ENCODE results near the gene MFSD2B.
"Not testable (repeated sequence)": the region's sequence is repeated elsewhere in the genome, so short reads cannot be mapped to it uniquely, and the experiment has no call there.

MFSD2B gene

GRCh38 chr2:24012521-24013188 is 2.8 kb downstream of the MFSD2B start:
- Mint-ChIP-seq H3K27me3 (peaks cover 31 to 45% of the 10 kb centered on the region in 2 donors), H3K36me3 (ENCODE audit: insufficient read depth) (no peaks in the 10 kb centered on the region), H3K4me3 (no peak overlapping the region), H3K4me1 (ENCODE audit: low read depth in 2 of 2) (peaks cover 5 to 7% of the 10 kb centered on the region in 2 donors), H3K9me3 (no peaks in the 10 kb centered on the region), H3K27ac (no peak overlapping the region)
- ATAC-seq (replicated peaks) (no peak), DNase-seq (no peak)

- Mint-ChIP-seq H3K27me3 (peaks cover 31% of the 10 kb centered on the region in 2 donors), H3K27ac (peak overlapping the region in 1 of 2 donors; percentile 3)
- H3K36me3 Mint-ChIP-seq (ENCODE audit: insufficient read depth); ATAC-seq (replicated peaks); H3K9me3 Mint-ChIP-seq; H3K4me3 Mint-ChIP-seq; DNase-seq; H3K4me1 Mint-ChIP-seq (ENCODE audit: low read depth in 2 of 2): not testable (repeated sequence)
Measured at GRCh38 chr2:24014902-24015301, 5.0 kb downstream of the MFSD2B start.

GRCh38 chr2:24015562-24016375 is 5.9 kb downstream of the MFSD2B start:
- Mint-ChIP-seq H3K27ac (no peak overlapping the region), H3K4me3 (no peak overlapping the region), H3K4me1 (ENCODE audit: low read depth in 2 of 2) (peaks cover 5 to 7% of the 10 kb centered on the region in 2 donors), H3K9me3 (no peaks in the 10 kb centered on the region), H3K27me3 (peaks cover 29 to 31% of the 10 kb centered on the region in 2 donors), H3K36me3 (ENCODE audit: insufficient read depth) (no peaks in the 10 kb centered on the region)
- ATAC-seq (replicated peaks) (no peak), DNase-seq (no peak)

GRCh38 chr2:24016376-24016761 is 6.5 kb downstream of the MFSD2B start:
- no peaks in the 10 kb centered on the region for H3K9me3 Mint-ChIP-seq

GRCh38 chr2:24016853-24017703 is 7.2 kb downstream of the MFSD2B start:
- no peak overlapping the region for H3K27ac Mint-ChIP-seq
- no peaks in the 10 kb centered on the region for H3K4me1 Mint-ChIP-seq (ENCODE audit: low read depth in 2 of 2)
- no peak overlapping the region for H3K4me3 Mint-ChIP-seq
- no peaks in the 10 kb centered on the region for H3K36me3 Mint-ChIP-seq (ENCODE audit: insufficient read depth)
- ATAC-seq (replicated peaks) (no peak), DNase-seq (no peak)
- H3K27me3 Mint-ChIP-seq, result peaks cover 16 to 18% of the 10 kb centered on the region in 2 donors
- no peaks in the 10 kb centered on the region for H3K9me3 Mint-ChIP-seq

More at GRCh38 chr2:24016376-24016761, 6.5 kb downstream of the MFSD2B start:
- no peak overlapping the region for H3K4me3 Mint-ChIP-seq
- peaks cover 23 to 25% of the 10 kb centered on the region in 2 donors for H3K27me3 Mint-ChIP-seq
- ATAC-seq (replicated peaks) (no peak), DNase-seq (no peak)
- no peak overlapping the region for H3K27ac Mint-ChIP-seq
- peaks cover under 1 to 4% of the 10 kb centered on the region in 2 donors for H3K4me1 Mint-ChIP-seq (ENCODE audit: low read depth in 2 of 2)
- H3K36me3 Mint-ChIP-seq (ENCODE audit: insufficient read depth), result no peaks in the 10 kb centered on the region

GRCh38 chr2:24017711-24018110 is 7.8 kb downstream of the MFSD2B start:
- no peaks in the 10 kb centered on the region for H3K9me3 Mint-ChIP-seq
- no peak overlapping the region for H3K4me3 Mint-ChIP-seq
- no peak overlapping the region for H3K27ac Mint-ChIP-seq
- ATAC-seq (replicated peaks) (no peak), DNase-seq (no peak)
- peaks cover 0 to 2% of the 10 kb centered on the region in 2 donors for H3K4me1 Mint-ChIP-seq (ENCODE audit: low read depth in 2 of 2)
- H3K36me3 Mint-ChIP-seq (ENCODE audit: insufficient read depth), result no peaks in the 10 kb centered on the region
- H3K27me3 Mint-ChIP-seq, result peaks cover 10 to 14% of the 10 kb centered on the region in 2 donors

- no peak overlapping the region for H3K27ac Mint-ChIP-seq
- no peak for ATAC-seq (replicated peaks)
- no peaks in the 10 kb centered on the region for H3K9me3 Mint-ChIP-seq
- H3K36me3 Mint-ChIP-seq (ENCODE audit: insufficient read depth), result no peaks in the 10 kb centered on the region
- peaks cover 0 to 2% of the 10 kb centered on the region in 2 donors for H3K4me1 Mint-ChIP-seq (ENCODE audit: low read depth in 2 of 2)
- H3K4me3 Mint-ChIP-seq, result no peak overlapping the region
- H3K27me3 Mint-ChIP-seq, result peaks cover 9% of the 10 kb centered on the region in 2 donors
- no peak for DNase-seq
Measured at GRCh38 chr2:24018241-24018640, 8.4 kb downstream of the MFSD2B start.

- no peak overlapping the region for H3K4me3 Mint-ChIP-seq
- ATAC-seq (replicated peaks), result no peak
- H3K4me1 Mint-ChIP-seq (ENCODE audit: low read depth in 2 of 2), result peaks cover 0 to 2% of the 10 kb centered on the region in 2 donors
- peaks cover 0 to 2% of the 10 kb centered on the region in 2 donors for H3K27me3 Mint-ChIP-seq
- no peak for DNase-seq
- H3K9me3 Mint-ChIP-seq, result no peaks in the 10 kb centered on the region
- H3K36me3 Mint-ChIP-seq (ENCODE audit: insufficient read depth), result no peaks in the 10 kb centered on the region
- H3K27ac Mint-ChIP-seq, result no peak overlapping the region
Measured at GRCh38 chr2:24019729-24020128, 9.8 kb downstream of the MFSD2B start.

GRCh38 chr2:24020244-24020643 is 10.4 kb downstream of the MFSD2B start:
- DNase-seq (no peak), ATAC-seq (replicated peaks) (no peak)
- Mint-ChIP-seq H3K9me3 (no peaks in the 10 kb centered on the region), H3K36me3 (ENCODE audit: insufficient read depth) (no peaks in the 10 kb centered on the region), H3K27me3 (no peaks in the 10 kb centered on the region), H3K4me1 (ENCODE audit: low read depth in 2 of 2) (peaks cover 0 to 4% of the 10 kb centered on the region in 2 donors), H3K4me3 (no peak overlapping the region), H3K27ac (no peak overlapping the region)

GRCh38 chr2:24021122-24021998 is 11.5 kb downstream of the MFSD2B start:
- Mint-ChIP-seq H3K4me1 (ENCODE audit: low read depth in 2 of 2) (peaks cover 0 to 4% of the 10 kb centered on the region in 2 donors), H3K4me3 (no peak overlapping the region), H3K27ac (no peak overlapping the region), H3K27me3 (no peaks in the 10 kb centered on the region), H3K9me3 (no peaks in the 10 kb centered on the region), H3K36me3 (ENCODE audit: insufficient read depth) (no peaks in the 10 kb centered on the region)
- DNase-seq, result no peak
- ATAC-seq (replicated peaks), result peak; percentile 26

GRCh38 chr2:24022324-24022974 is 12.6 kb downstream of the MFSD2B start:
- H3K36me3 Mint-ChIP-seq (ENCODE audit: insufficient read depth), result peaks cover 2% of the 10 kb centered on the region
- H3K27ac Mint-ChIP-seq, result peak overlapping the region in 1 of 2 donors; percentile 33
- no peaks in the 10 kb centered on the region for H3K27me3 Mint-ChIP-seq
- H3K4me1 Mint-ChIP-seq (ENCODE audit: low read depth in 2 of 2), result peaks cover 0 to 4% of the 10 kb centered on the region in 2 donors
- H3K9me3 Mint-ChIP-seq, result no peaks in the 10 kb centered on the region
- DNase-seq, result no peak
- H3K4me3 Mint-ChIP-seq, result no peak overlapping the region
- no peak for ATAC-seq (replicated peaks)

GRCh38 chr2:24022975-24023575 is 13.2 kb downstream of the MFSD2B start:
- Mint-ChIP-seq H3K4me3 (no peak overlapping the region), H3K4me1 (ENCODE audit: low read depth in 2 of 2) (peaks cover 0 to 4% of the 10 kb centered on the region in 2 donors)

More at GRCh38 chr2:24022975-24023575, 13.2 kb downstream of the MFSD2B start:
- Mint-ChIP-seq H3K9me3 (no peaks in the 10 kb centered on the region), H3K36me3 (ENCODE audit: insufficient read depth) (peaks cover 6% of the 10 kb centered on the region), H3K27me3 (no peaks in the 10 kb centered on the region), H3K27ac (peak overlapping the region in 1 of 2 donors; percentile 33)
- no peak for DNase-seq
- ATAC-seq (replicated peaks), result no peak
